GF-D8 (cell line): ENCODE data around the gene OPRM1.

ENCODE experiments used
- DNase-seq: peaks from one replicate; lab custom pipeline; 2025; lab: John Stamatoyannopoulos, UW

Gene OPRM1

DNA sequence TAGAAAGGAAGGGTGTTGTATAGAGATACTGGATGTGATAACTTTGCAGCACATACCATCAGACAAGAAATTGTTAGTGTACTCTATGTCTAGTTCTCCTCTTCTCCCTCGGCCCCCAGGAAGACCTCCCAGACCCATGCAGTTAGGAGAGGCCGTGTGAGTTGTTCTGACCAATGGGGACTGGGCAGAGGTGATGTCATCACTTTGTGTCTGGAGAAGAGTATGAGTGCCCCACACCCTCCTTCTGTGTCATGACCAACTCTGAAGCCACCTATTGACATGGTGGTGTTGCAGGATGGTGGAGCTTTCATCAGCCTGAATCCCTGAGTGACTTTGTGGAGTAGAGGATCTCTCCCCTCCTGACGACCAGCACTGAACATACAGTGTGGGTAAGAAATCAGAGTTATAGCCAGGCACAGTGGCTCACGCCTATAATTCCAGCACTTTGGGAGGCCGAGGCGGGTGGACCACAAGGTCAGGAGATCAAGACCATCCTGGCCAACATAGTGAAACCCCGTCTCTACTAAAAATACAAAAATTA, 245.3 kb downstream of the OPRM1 start:
- DNase-seq: no peak

DNA sequence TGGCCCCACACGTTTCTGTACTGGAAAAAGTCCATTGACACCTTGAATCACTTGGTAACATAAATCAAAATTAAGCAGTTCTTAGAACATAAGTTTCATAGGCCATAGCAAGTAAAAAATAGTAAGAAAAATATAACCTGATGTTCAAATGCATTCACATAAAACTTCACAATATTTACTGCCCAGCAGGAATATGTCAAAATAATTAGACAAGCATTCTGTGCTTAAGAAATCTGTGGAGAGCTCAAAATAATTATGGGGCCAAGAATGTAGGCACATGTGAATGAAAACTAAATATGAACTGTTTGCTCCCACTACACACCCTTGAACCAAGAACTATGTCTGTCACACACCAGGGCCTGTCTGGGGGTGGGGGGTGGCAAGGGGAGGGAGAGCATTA, 246.8 kb downstream of the OPRM1 start:
- DNase-seq: no peak

- DNase-seq: no peak
Observed at GRCh38 chr6:154289818-154290508, 250.9 kb downstream of the OPRM1 start.

DNA sequence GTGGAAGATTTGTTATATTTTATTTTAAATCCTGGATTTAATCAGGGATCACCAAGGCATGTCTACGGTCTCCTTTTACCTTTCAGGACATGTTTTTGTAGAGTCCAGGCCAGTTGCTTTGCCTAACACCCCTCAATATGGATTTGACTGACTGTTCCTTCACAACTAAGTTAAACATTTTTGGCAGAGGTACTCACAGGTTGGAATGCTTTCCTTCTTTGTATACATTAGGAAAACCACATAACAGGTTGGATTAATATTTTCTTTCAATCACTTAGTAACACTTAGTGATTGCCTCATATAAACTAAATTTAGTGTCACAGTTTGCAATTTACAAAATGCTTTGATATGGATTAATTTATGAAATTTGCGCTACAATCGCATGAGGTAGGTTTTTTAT, 253.0 kb downstream of the OPRM1 start:
- no peak for DNase-seq

- no peak for DNase-seq
Observed at GRCh38 chr6:154292855-154293519, 253.9 kb downstream of the OPRM1 start.

DNA sequence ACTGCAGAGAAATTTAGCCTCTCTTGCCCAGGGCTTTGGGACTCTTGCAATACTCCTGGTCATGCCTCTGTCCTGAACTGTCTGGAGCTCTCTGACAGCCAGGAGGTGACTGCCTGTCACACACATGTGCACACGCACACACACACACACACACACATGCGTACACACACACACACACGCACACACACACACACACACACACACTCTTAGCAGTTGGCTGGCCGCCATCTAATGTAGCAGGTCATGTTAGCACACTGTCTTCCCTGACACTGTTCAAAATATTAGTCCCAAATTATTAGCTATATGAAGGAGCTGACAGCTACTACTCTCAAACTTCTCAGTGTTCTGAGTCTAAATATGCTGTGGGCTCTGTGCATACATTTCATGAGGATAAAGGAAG, 256.7 kb downstream of the OPRM1 start:
- no peak for DNase-seq
